Testis (tissue), 5 donors: ENCODE data around the gene JUP. TPM values are rescaled to one million over a fixed set of nuclear protein-coding genes. Genes with fewer than 3 reads are reported as not detected.
A peak's percentile ranks its signal among the peaks of the same experiment; 100 is the strongest.
"Not testable (repeated sequence)": the region's sequence is repeated elsewhere in the genome, so short reads cannot be mapped to it uniquely, and the experiment has no call there.

Experiments used
- DNase-seq: peaks from one replicate; pipeline ENCODE4 v3.0.0-alpha.2; 2019
- H3K27ac ChIP-seq, 2 donors: fragments of 200-600 bp; sonication (generic); one replicate each; pipeline ENCODE4 v1.5.1; 2019
- H3K27me3 ChIP-seq: fragments of 200-600 bp; sonication (generic); one replicate; pipeline ENCODE4 v1.5.1; 2019
- H3K36me3 ChIP-seq: fragments of 200-600 bp; sonication (generic); one replicate; pipeline ENCODE4 v1.5.1; 2017; ENCODE audit warnings: low read depth; ENCODE audit errors: missing control alignments
- H3K4me1 ChIP-seq: fragments of 200-600 bp; sonication (generic); one replicate; pipeline ENCODE4 v1.5.1; 2019
- H3K4me3 ChIP-seq, 2 donors: fragments of 200-600 bp; sonication (generic); one replicate each; pipeline ENCODE4 v1.5.1; 2017 to 2019
- H3K9me3 ChIP-seq: fragments of 200-600 bp; sonication (generic); one replicate; pipeline ENCODE4 v1.5.1; 2017
- CTCF ChIP-seq, 3 experiments: fragments of 450-650 bp in 2 of 3; fragments of 200-600 bp in 1 of 3; sonication (generic) in 1 of 3; IDR thresholded peaks; one replicate each; pipeline ENCODE4 v1.5.1; 2016 to 2019; ENCODE audit warnings: antibody characterized with exemption in 3 of 3, mild to moderate bottlenecking in 2 of 3, moderate library complexity in 1 of 3
- POLR2A ChIP-seq: fragments of 450-650 bp; IDR thresholded peaks from one replicate; pipeline ENCODE4 v1.6.1; 2017; ENCODE audit warnings: antibody characterized with exemption, mild to moderate bottlenecking, moderate library complexity
- WGBS, 2 donors: methylation state at CpG; one replicate each; pipeline ENCODE4 v1.1.5; 2018; 5-methylcytosine and 5-hydroxymethylcytosine counted together
- intact Hi-C: fragments of 100-400 bp; cut with DNase I; formaldehyde crosslinking; loops from one replicate; pipeline ENCODE4 v1.15.1; 2023; ENCODE audit warnings: low total_unique reads
- long read RNA-seq, 2 donors: transcript quantifications; one replicate each; lab custom pipeline, GENCODE V29; 2026
- polyA plus RNA-seq: library from polyadenylated mRNA; stranded (reverse); fragments of 350-450 nt; fragmentation: Illumina TruSeq; extraction: RNeasy Lipid Tissue Mini Kit (QIAGEN cat#74804); gene quantifications from one replicate; pipeline ENCODE4 v1.2.3, GENCODE V29; 2014; ENCODE audit warnings: low read depth, low replicate concordance; ENCODE audit not compliant: insufficient read depth
- total RNA-seq, 2 donors: library from RNA; depleted of rRNA; stranded (reverse); fragments of >200 nt; gene quantifications; one replicate each; pipeline ENCODE4 v1.2.3, GENCODE V29; 2016

JUP gene
- 10 to 100 TPM; 36.8 to 38.9 TPM for total RNA-seq
- polyA plus RNA-seq, result 22.5 TPM
- long read RNA-seq, donor 1, partial matches to known transcripts, result 99 of 102 reads
- long read RNA-seq, donor 1, other reads (novel, unspliced or antisense), result 0 of 102 reads
- long read RNA-seq, donor 2, partial matches to known transcripts, result 66 of 68 reads
- long read RNA-seq, donor 2, other reads (novel, unspliced or antisense), result 0 of 68 reads

GRCh38 chr17:41786227-41787020, at the start of gene JUP:
JUP (minus strand) TSS chr17:41786711; CDS start chr17:41771854, 14,857 bp downstream.
- no peak within 1 kb of the TSS for H3K27ac ChIP-seq
- 2 to 12% methylated on average over 5 to 75 of the region's 79 CpGs for WGBS, 2 donors
- no peaks in the 10 kb centered on the region for H3K36me3 ChIP-seq
- no peaks in the 10 kb centered on the region for H3K9me3 ChIP-seq
- H3K27me3 ChIP-seq, result no peaks in the 10 kb centered on the region
- intact Hi-C loops, result no loop called here
- H3K4me3 ChIP-seq, result peak within 1 kb of the TSS; percentile 57 to 61
- H3K4me1 ChIP-seq, result peaks cover 13% of the 10 kb centered on the region
- DNase-seq, result peak; percentile 98
- peak; percentile 31 to 33 (median 33) for TF ChIP-seq CTCF (IDR thresholded peaks at IDR 0.05)
- no peak for TF ChIP-seq POLR2A

GRCh38 chr17:41835800-41836549, 49.5 kb upstream of the JUP start, which contains the start of gene NT5C3B:
NT5C3B (minus strand) TSS chr17:41836232; CDS start chr17:41836193, 39 bp downstream.
- Histone ChIP-seq H3K27ac (peak within 1 kb of the TSS; percentile 44 to 58), H3K9me3 (no peaks in the 10 kb centered on the region), H3K4me3 (peak within 1 kb of the TSS; percentile 61 to 97), H3K36me3 (no peaks in the 10 kb centered on the region), H3K4me1 (peaks cover 5% of the 10 kb centered on the region), H3K27me3 (no peaks in the 10 kb centered on the region)
- 1 to 4% methylated on average over 5 to 27 of the region's 72 CpGs for WGBS, 2 donors
- DNase-seq, result peak; percentile 61
- no peak for TF ChIP-seq POLR2A
- TF ChIP-seq CTCF (IDR thresholded peaks at IDR 0.05), result no peak
- intact Hi-C loops, result no loop called here

- no peak for DNase-seq
- Histone ChIP-seq H3K36me3 (no peaks in the 10 kb centered on the region), H3K4me1 (peaks cover 5% of the 10 kb centered on the region), H3K9me3 (no peaks in the 10 kb centered on the region), H3K4me3 (peak overlapping the region; percentile 61 to 97), H3K27ac (peak overlapping the region; percentile 44 to 58), H3K27me3 (no peaks in the 10 kb centered on the region)
- TF ChIP-seq CTCF (IDR thresholded peaks at IDR 0.05) (no peak), POLR2A (no peak)
- WGBS, 2 donors, result 16 to 35% methylated on average over 4 to 13 of the region's 13 CpGs
- intact Hi-C loops, result no loop called here
Measured at GRCh38 chr17:41835214-41835799, 48.8 kb upstream of the JUP start.

GRCh38 chr17:41829961-41830360, 43.5 kb upstream of the JUP start:
- intact Hi-C loops, H3K36me3 ChIP-seq, DNase-seq, H3K27ac ChIP-seq, H3K4me1 ChIP-seq, H3K27me3 ChIP-seq, H3K4me3 ChIP-seq, H3K9me3 ChIP-seq: not testable (repeated sequence)
- 81 to 84% methylated on average over 10 of the region's 10 CpGs for WGBS, 2 donors
